Heart right ventricle (tissue), 16 donors: ENCODE results near the gene USP9X. TPM values are rescaled to one million over a fixed set of nuclear protein-coding genes. Genes with fewer than 3 reads are reported as not detected.

Experiments
- ATAC-seq, 8 donors: fragments of 200-7000 bp; cut with Tn5 transposase; one replicate each; pipeline ENCODE4 v1.9.1; 2020; ENCODE audit warnings: mild to moderate bottlenecking in 8 of 8, moderate library complexity in 8 of 8, moderate number of reproducible peaks in 1 of 8
- DNase-seq, 2 donors: peaks; one replicate each; pipeline ENCODE4 v3.0.0-alpha.2; 2020
- H3K27ac ChIP-seq, 10 donors: fragments of 200-600 bp; sonication (generic) in 2 of 10; one replicate each; pipeline versions ENCODE4 v1.5.0 to v1.8.0; 2020 to 2022; ENCODE audit warnings: mild to moderate bottlenecking in 3 of 10
- H3K27me3 ChIP-seq, 7 donors: fragments of 200-600 bp; one replicate each; pipeline ENCODE4 v1.8.0; 2021 to 2022; ENCODE audit warnings: mild to moderate bottlenecking in 2 of 7
- H3K36me3 ChIP-seq, 9 donors: fragments of 200-600 bp; sonication (generic) in 1 of 9; one replicate each; pipeline versions ENCODE4 v1.5.0 to v1.8.0; 2020 to 2022; ENCODE audit warnings: mild to moderate bottlenecking in 2 of 9
- H3K4me1 ChIP-seq, 9 donors: fragments of 200-600 bp; sonication (generic) in 1 of 9; one replicate each; pipeline versions ENCODE4 v1.5.0 to v1.8.0; 2020 to 2022; ENCODE audit warnings: mild to moderate bottlenecking in 4 of 9
- H3K4me3 ChIP-seq, 10 donors: fragments of 200-600 bp; sonication (generic) in 2 of 10; one replicate each; pipeline versions ENCODE4 v1.5.0 to v1.8.0; 2020 to 2022; ENCODE audit warnings: mild to moderate bottlenecking in 7 of 10, moderate library complexity in 2 of 10
- H3K9me3 ChIP-seq, 11 donors: fragments of 200-600 bp in 10 of 11; sonication (generic) in 2 of 11; one replicate each; pipeline versions ENCODE4 v1.5.0 to v1.8.0; 2013 to 2022; ENCODE audit warnings: mild to moderate bottlenecking in 2 of 11, control low read depth in 1 of 11, moderate library complexity in 1 of 11
- CTCF ChIP-seq, 9 donors: fragments of 200-600 bp; sonication (generic) in 2 of 9; IDR thresholded peaks; one replicate each; pipeline versions ENCODE4 v1.5.0 to v1.8.0; 2021 to 2022; ENCODE audit warnings: antibody characterized with exemption in 9 of 9, mild to moderate bottlenecking in 5 of 9, moderate library complexity in 1 of 9
- WGBS, 2 donors: extraction: QIAGEN DNeasy Blood & Tissue Kit; methylation state at CpG; one replicate each; pipeline ENCODE4 v1.1.7; 2013; ENCODE audit warnings: inconsistent platforms in 1 of 2; 5-methylcytosine and 5-hydroxymethylcytosine counted together
- intact Hi-C, 10 donors: fragments of 100-400 bp; cut with DNase I; formaldehyde crosslinking; loops; one replicate each; pipeline versions ENCODE4 v1.11.1 to v1.14.2; 2022
- polyA plus RNA-seq, 2 donors: library from polyadenylated mRNA; stranded (reverse); fragments of 200-250 nt; gene quantifications; one replicate each; pipeline ENCODE4 v1.2.3, GENCODE V29; 2013
- total RNA-seq, 10 donors: library from RNA; stranded (reverse); fragmentation: NEBNext Ultra II Directional in 3 of 10; extraction: Animal tissue kit (Norgen Biotek cat#: 25700) in 3 of 10; gene quantifications; one replicate each; pipeline versions ENCODE4 v1.2.1 to v1.2.4, GENCODE V29; 2021 to 2023
- donor health status: Arrhythmogenic right ventricular cardiomyopathy.
- donor health status: ischemic (EF 13 %, LVEDD 7.1; RV severe dilation, severe dysfunction).
- donor health status: healthy with polysubstance abuse.
- donor health status: DM: no; HTN: yes; CAD: no.
- donor health status: DM: no; HTN: no; CAD: no.
- donor health status: ischemic (EF 25% LVEDD 6.9; RV normal size, moderate dysfunction).
- donor health status: ischemic (EF 25% LVEDD 5.7; RV mildly dilated, moderate dysfunction).
- donor health status: healthy.
- donor health status: DM: yes; HTN: yes; CAD: no.
- donor health status: Ischemic cardiomyopathy.
- donor health status: ischemic (EF 35%, LVEDD 5.7; RV mildly dilated, moderate dysfunction).
- donor health status: nonischemic (EF 11% LVEDD 7.7; RV severe dilation, severe dysfunction).
- donor health status: DM: yes; HTN: yes; CAD: no.
- donor health status: PGD.
- donor health status: ischemic (EF 29% LVEDD 5.4; RV normal size, mild dysfunction).
- donor health status: nonischemic (EF 23%, LVEDD 6.1; RV moderate dilation, normal function).

The USP9X gene
- total and polyA plus RNA-seq, 12 donors: 9.0 to 81.3 (median 64.6) TPM

- H3K27me3 ChIP-seq: no peaks in the 10 kb centered on the region
- intact Hi-C loops: loop anchor here in 2 of 10 donors (10.0 kb wide), 2 partner anchors 79 to 159 kb away; partner anchors contain the start of gene DDX3X (in 1 of the 2)
- no peak overlapping the region for H3K4me3 ChIP-seq
- DNase-seq (no peak), ATAC-seq (no peak)
- no peaks in the 10 kb centered on the region for H3K9me3 ChIP-seq
- peaks cover 0 to 13% (median 5%) of the 10 kb centered on the region in 9 donors for H3K4me1 ChIP-seq
- no peak overlapping the region for H3K27ac ChIP-seq
- TF ChIP-seq CTCF (IDR thresholded peaks at IDR 0.05): no peak
- peaks cover 0 to 57% (median 0%) of the 10 kb centered on the region in 9 donors for H3K36me3 ChIP-seq
These were observed 91.0 kb downstream of the USP9X start for GRCh38 chrX:41176263-41176662.

- Histone ChIP-seq H3K4me1 (peaks cover 0 to 13% (median 5%) of the 10 kb centered on the region in 9 donors), H3K27me3 (no peaks in the 10 kb centered on the region), H3K27ac (no peak overlapping the region), H3K36me3 (peaks cover 0 to 53% (median 0%) of the 10 kb centered on the region in 9 donors), H3K9me3 (no peaks in the 10 kb centered on the region), H3K4me3 (no peak overlapping the region)
- intact Hi-C loops: loop anchor here in 2 of 10 donors (10.0 kb wide), 2 partner anchors 78 to 158 kb away; partner anchors contain the start of gene DDX3X (in 1 of the 2)
- WGBS, 2 donors: 96 to 97% methylated on average over 3 of the region's 3 CpGs
- ATAC-seq: no peak
- no peak for TF ChIP-seq CTCF (IDR thresholded peaks at IDR 0.05)
- DNase-seq: no peak
These were observed 92.1 kb downstream of the USP9X start for GRCh38 chrX:41177297-41177696.

- 89 to 92% methylated on average over 7 of the region's 7 CpGs for WGBS, 2 donors
These were observed 93.0 kb downstream of the USP9X start for GRCh38 chrX:41178201-41178600.

GRCh38 chrX:41180194-41180908, 95.1 kb downstream of the USP9X start:
- ATAC-seq: no peak
- H3K9me3 ChIP-seq: no peaks in the 10 kb centered on the region
- intact Hi-C loops: loop anchor here in 1 of 10 donors (10.0 kb wide), 1 partner anchor 64 kb away; no protein-coding TSS in a partner anchor
- H3K4me1 ChIP-seq: peaks cover 0 to 13% (median 6%) of the 10 kb centered on the region in 9 donors
- no peak overlapping the region for H3K27ac ChIP-seq
- WGBS, 2 donors: 31 to 33% methylated on average over 5 of the region's 5 CpGs
- peak in 8 of 9 donors; percentile 37 to 81 (median 66) for TF ChIP-seq CTCF (IDR thresholded peaks at IDR 0.05)
- peak in 1 of 2 donors; percentile 10 for DNase-seq
- H3K4me3 ChIP-seq: no peak overlapping the region
- no peaks in the 10 kb centered on the region for H3K27me3 ChIP-seq
- H3K36me3 ChIP-seq: peaks cover 0 to 48% (median 0%) of the 10 kb centered on the region in 9 donors

More at GRCh38 chrX:41178201-41178600, 93.0 kb downstream of the USP9X start:
- H3K27ac ChIP-seq: no peak overlapping the region
- DNase-seq: no peak
- H3K4me1 ChIP-seq: peaks cover 0 to 13% (median 5%) of the 10 kb centered on the region in 9 donors
- H3K4me3 ChIP-seq: no peak overlapping the region
- intact Hi-C loops: loop anchor here in 2 of 10 donors (10.0 kb wide), 2 partner anchors 77 to 157 kb away; partner anchors contain the start of gene DDX3X (in 1 of the 2)
- H3K36me3 ChIP-seq: peaks cover 0 to 51% (median 0%) of the 10 kb centered on the region in 9 donors
- TF ChIP-seq CTCF (IDR thresholded peaks at IDR 0.05): no peak
- ATAC-seq: no peak
- H3K9me3 ChIP-seq: no peaks in the 10 kb centered on the region
- no peaks in the 10 kb centered on the region for H3K27me3 ChIP-seq
